Activated T-cell treated with anti-CD3 and anti-CD28 coated beads for 24 hours (primary cell): ENCODE results near the gene PALLD.

Source experiments
- DNase-seq: peaks from one replicate; pipeline ENCODE4 v3.0.0-alpha.2; 2020; ENCODE audit warnings: low read depth

The PALLD gene

GRCh38 chr4:168877511-168878491 is 380.9 kb downstream of the PALLD start:
- no peak for DNase-seq

DNA sequence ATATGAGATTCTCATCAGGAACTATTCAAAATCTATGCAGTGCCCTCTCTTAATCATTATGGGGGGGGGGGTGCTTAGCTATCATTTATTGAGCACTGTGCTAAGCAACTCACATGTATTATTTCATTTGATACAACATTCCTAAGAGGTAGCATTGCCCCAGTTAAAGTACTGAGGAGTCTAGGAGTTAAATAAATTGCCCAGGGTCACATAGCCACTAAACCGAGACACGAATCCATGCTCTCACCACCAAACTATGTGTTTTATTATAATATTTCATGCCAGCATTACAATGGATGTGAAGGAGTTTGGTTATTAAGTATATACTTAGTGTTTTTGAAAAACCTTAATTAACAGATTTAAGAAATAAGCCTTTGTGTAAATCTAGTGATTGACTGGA is 381.8 kb downstream of the PALLD start:
- no peak for DNase-seq

DNA sequence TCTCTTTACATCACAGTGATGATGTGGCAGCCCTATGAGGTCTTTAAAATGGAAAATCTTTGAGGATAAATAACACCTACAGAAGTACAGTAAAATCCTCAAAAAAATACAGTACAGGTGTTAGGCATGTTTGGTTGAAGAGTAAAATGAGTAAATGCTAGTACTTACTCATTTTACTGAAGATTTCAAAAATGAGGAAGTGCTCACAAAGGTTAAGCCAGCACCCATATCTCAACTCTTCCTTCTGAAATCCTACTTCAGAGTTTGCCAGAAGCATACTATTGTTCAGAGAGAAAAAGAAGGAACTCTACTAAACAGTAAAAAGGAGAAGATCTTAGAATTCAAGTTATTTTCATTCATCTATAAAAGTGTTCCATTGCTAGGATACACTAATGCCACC is 382.3 kb downstream of the PALLD start:
- no peak for DNase-seq

- DNase-seq, result no peak
Observed at GRCh38 chr4:168880072-168880675, 383.3 kb downstream of the PALLD start.

- DNase-seq, result no peak
Observed at GRCh38 chr4:168880811-168881595, 384.2 kb downstream of the PALLD start.

GRCh38 chr4:168881781-168882420 is 385.0 kb downstream of the PALLD start:
- no peak for DNase-seq

- DNase-seq, result no peak
Observed at GRCh38 chr4:168882650-168883233, 385.9 kb downstream of the PALLD start.

- no peak for DNase-seq
Observed at GRCh38 chr4:168883513-168883912, 386.7 kb downstream of the PALLD start.

GRCh38 chr4:168884251-168885124 is 387.6 kb downstream of the PALLD start:
- DNase-seq, result no peak

DNA sequence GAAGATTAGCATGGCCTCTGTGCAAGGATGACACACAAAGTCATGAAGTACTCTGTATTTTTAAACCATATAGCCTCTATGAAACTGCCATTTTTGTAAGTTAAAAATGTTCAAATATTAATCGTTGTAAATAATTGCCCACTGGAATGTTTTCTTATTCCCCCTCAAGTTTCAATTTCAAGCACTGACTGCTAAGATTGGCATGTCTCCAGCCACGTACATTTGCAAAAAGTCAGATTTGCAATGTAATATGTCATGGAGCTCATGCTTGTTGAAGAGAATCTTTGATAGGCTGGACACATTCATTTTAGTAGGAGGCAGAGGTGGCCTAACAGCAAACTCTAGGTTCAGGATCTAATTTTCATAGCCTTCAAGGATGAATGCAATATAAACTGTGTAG is 388.5 kb downstream of the PALLD start:
- DNase-seq, result no peak

GRCh38 chr4:168886351-168886750 is 389.5 kb downstream of the PALLD start:
- DNase-seq, result no peak

DNA sequence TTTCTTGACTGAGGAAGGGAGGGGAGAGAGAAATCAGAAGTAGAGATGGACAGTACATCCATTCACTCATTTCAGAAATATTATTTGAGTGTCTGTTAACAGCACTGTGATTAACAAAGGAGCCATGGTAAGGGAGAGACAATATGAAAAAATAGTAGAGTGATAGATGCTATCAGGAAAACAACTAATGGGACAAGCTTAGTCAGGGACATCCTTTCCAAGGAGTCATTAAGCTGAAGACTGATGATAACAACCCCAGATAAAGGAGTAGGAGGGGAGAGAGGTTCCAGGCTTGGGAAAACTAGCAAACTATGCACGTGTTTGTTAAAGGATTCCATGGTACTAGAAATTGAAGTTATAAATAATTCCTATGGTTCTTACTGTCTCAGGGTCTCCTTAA is 391.0 kb downstream of the PALLD start:
- no peak for DNase-seq

GRCh38 chr4:168888715-168889215 is 391.9 kb downstream of the PALLD start:
- no peak for DNase-seq

GRCh38 chr4:168891086-168891485 is 394.2 kb downstream of the PALLD start:
- no peak for DNase-seq

DNA sequence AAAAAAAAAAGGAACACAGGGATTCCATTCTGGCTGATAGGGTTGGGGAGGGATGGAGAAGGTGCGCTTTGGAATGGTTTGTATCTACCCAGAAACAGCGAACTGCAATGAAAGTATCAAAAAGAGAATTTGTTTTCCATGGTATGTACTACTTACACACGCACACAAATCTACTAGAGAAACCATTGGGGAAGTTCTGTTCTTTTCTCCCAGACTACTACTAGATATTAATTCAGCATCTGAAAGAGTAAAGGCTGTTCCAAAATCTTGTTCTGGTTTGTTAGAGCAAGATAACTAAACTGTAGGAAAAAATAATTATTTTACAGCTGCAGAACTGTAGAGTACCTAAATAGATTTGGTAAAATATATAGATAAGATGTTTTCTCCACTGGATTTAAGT is 394.8 kb downstream of the PALLD start:
- DNase-seq, result no peak

DNA sequence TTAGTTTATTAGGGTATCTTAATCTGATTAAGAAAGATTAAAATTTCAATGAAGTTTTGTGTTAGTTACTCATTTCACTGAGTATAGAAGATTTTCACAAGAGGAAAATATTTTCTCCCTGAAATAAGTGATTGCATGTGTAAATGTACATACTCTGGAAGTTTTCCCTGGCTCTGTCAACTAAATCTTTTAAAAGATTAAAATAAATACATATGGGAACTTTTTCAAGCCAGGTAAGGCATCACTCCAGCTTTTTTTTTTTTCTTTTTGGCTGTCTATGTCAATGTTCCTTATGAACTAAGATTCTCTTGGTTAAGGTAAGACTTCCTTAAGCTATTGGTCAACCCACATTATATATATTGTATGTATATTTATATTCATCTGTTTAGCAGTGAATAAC is 395.6 kb downstream of the PALLD start:
- DNase-seq, result no peak

GRCh38 chr4:168893205-168893604 is 396.4 kb downstream of the PALLD start:
- no peak for DNase-seq

DNA sequence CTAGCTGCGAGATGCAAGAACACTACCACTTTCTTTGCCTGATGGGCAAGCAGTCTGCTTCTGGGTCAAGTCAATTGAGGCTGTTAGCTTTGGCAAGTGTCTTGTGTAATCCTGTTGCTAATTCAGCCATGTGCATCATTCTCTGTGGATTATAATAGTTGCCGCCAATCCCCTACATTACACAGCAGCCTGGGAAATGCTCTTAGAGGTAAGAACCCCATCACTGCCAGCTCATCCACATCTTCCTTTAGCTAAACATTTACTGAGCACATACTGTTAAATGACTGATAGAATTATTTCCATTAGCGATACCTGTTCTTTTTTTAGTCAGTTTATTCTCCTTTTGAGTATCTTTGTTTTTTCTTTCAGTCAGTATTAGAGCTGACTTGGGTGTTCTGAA is 397.0 kb downstream of the PALLD start:
- no peak for DNase-seq

GRCh38 chr4:168900080-168900479 is 403.2 kb downstream of the PALLD start:
- no peak for DNase-seq

DNA sequence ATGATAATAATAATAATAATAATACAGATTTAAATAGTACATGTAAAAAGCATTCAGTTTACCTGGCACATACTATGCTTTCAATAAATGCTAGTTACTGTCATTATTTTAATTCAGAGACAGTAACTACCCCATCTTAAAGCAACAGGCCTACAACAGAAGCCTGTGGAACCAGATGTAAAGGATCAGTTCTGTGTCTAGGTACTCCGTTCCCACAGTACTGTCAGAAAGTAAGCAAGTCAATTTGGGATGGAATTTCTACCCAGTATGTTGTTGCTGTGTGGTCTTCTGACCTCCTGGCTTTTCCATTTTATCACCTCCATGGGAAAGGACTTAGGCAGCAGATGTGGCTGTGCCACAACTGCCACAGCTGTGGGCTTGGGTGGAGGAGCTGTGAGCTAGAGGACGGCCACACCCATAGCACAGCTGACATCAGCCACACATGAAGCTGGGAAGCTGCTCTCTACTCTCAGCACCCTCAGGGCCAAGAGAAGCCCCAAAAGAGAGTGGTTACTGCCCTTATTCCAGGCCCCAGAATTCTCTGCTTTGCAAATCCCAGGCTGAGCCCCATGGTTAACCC is 410.4 kb downstream of the PALLD start:
- no peak for DNase-seq
